HepG2 (cell line): ENCODE measurements around the gene PBX2. TPM values are rescaled to one million over a fixed set of nuclear protein-coding genes. Genes with fewer than 3 reads are reported as not detected.

ENCODE experiments used
- ATAC-seq: fragments of 200-7000 bp; cut with Tn5 transposase; 3 replicates; pipeline ENCODE4 v1.9.1; 2020; ENCODE audit warnings: mild to moderate bottlenecking, moderate library complexity
- BruUV-seq: library from RNA; stranded (reverse); fragments of 400-500 nt; replicated peaks from 2 replicates; lab custom pipeline; 2021; lab: Mats Ljungman, UMichigan
- CTCF ChIA-PET: fragments of 300-600 bp; formaldehyde crosslinking; extraction: SDS; loops from one replicate; lab custom pipeline; 2021; ENCODE audit warnings: low total read pairs, inconsistent platforms, low intra/inter-chr PET ratio; lab: Yijun Ruan, JAX
- POLR2A ChIA-PET: fragments of 350-600 bp; sonication (Branson Sonifier 250); formaldehyde crosslinking; loops from one replicate; lab custom pipeline; 2020; ENCODE audit warnings: antibody characterized with exemption, inconsistent platforms; lab: Yijun Ruan, JAX
- DNase-seq: peaks from one replicate; pipeline ENCODE4 v3.0.0-alpha.2; 2015; ENCODE audit warnings: low spot score
- FAIRE-seq: peaks from 3 replicates; lab custom pipeline; 2011; peaks lifted over from hg19 to GRCh38; lab: Jason Lieb, UNC
- H2AFZ ChIP-seq: one replicate; pipeline ENCODE4 v1.6.1; 2011; ENCODE audit warnings: low read length, inconsistent platforms
- H3K27ac ChIP-seq: fragments of 300-600 bp; 3 replicates; pipeline ENCODE4 v1.8.0; 2011; ENCODE audit warnings: mixed run types, mild to moderate bottlenecking, mixed read lengths, low read length, inconsistent platforms; ENCODE audit not compliant: insufficient read depth; ENCODE audit errors: extremely low read length
- H3K27me3 ChIP-seq, 2 experiments: fragments of 200-600 bp in 1 of 2; 2 replicates in 1 of 2; 3 replicates in 1 of 2; pipeline versions ENCODE4 v1.6.0 to v1.8.0; 2011; ENCODE audit warnings: low read length in 2 of 2, mild to moderate bottlenecking in 2 of 2, moderate library complexity in 2 of 2, inconsistent platforms in 1 of 2; ENCODE audit not compliant: insufficient read depth in 2 of 2, control insufficient read depth in 1 of 2
- H3K36me3 ChIP-seq, 2 experiments: fragments of 200-600 bp in 1 of 2; replicated peaks in 1 of 2; 2 replicates in 1 of 2; 3 replicates in 1 of 2; pipeline versions ENCODE4 v1.5.1 to v1.8.0; 2011; ENCODE audit warnings: low read length in 2 of 2, inconsistent platforms in 1 of 2; ENCODE audit not compliant: insufficient read depth in 2 of 2, control insufficient read depth in 1 of 2
- H3K4me1 ChIP-seq: 2 replicates; pipeline ENCODE4 v1.5.1; 2012; ENCODE audit warnings: low read length, inconsistent platforms; ENCODE audit not compliant: insufficient read depth
- H3K4me2 ChIP-seq: 2 replicates; pipeline ENCODE4 v1.6.0; 2011; ENCODE audit warnings: low read depth, low read length, inconsistent platforms
- H3K4me3 ChIP-seq, 3 experiments: fragments of 200-600 bp in 1 of 3; sonication (generic), shearing (Covaris generic) in 1 of 3; replicated peaks in 1 of 3; 2 replicates each; pipeline ENCODE4 v1.5.1; 2011 to 2016; ENCODE audit warnings: low read length in 3 of 3, inconsistent platforms in 2 of 3, low read depth in 2 of 3, mild to moderate bottlenecking in 2 of 3, control low read depth in 1 of 3, mixed read lengths in 1 of 3; ENCODE audit not compliant: insufficient read depth in 1 of 3
- H3K79me2 ChIP-seq: one replicate; pipeline ENCODE4 v1.6.1; 2011; ENCODE audit warnings: low read length, inconsistent platforms; ENCODE audit not compliant: insufficient read depth
- H3K9ac ChIP-seq: 2 replicates; pipeline ENCODE4 v1.6.0; 2011; ENCODE audit warnings: mild to moderate bottlenecking, low read depth, low read length, inconsistent platforms; ENCODE audit not compliant: insufficient read depth
- H3K9me3 ChIP-seq: 2 replicates; pipeline ENCODE4 v1.5.1; 2012; ENCODE audit warnings: mild to moderate bottlenecking, low read length
- H4K20me1 ChIP-seq: 2 replicates; pipeline ENCODE4 v1.6.0; 2011; ENCODE audit warnings: inconsistent platforms, mild to moderate bottlenecking, low read length, moderate library complexity; ENCODE audit not compliant: insufficient read depth
- ATF4 ChIP-seq, 2 experiments: fragments of 450-650 bp in 1 of 2; sonication (generic) in 1 of 2; formaldehyde crosslinking; IDR thresholded peaks; 2 replicates each; pipeline versions ENCODE4 v1.5.0 to v1.8.0; 2020 to 2022; ENCODE audit warnings: mild to moderate bottlenecking in 1 of 2, missing genetic modification reagents in 1 of 2
- CEBPG ChIP-seq: IDR thresholded peaks from 2 replicates; pipeline ENCODE4 v1.6.1; 2016
- CERS6 ChIP-seq: sonication (generic); formaldehyde crosslinking; IDR thresholded peaks from 2 replicates; pipeline ENCODE4 v1.5.0; 2020; ENCODE audit warnings: missing genetic modification reagents
- E2F2 ChIP-seq: sonication (generic); formaldehyde crosslinking; IDR thresholded peaks from 2 replicates; pipeline ENCODE4 v1.4.0; 2020; ENCODE audit warnings: missing genetic modification reagents, borderline replicate concordance
- TARDBP ChIP-seq: sonication (generic); formaldehyde crosslinking; IDR thresholded peaks from 2 replicates; pipeline ENCODE4 v1.8.0; 2022; ENCODE audit warnings: mild to moderate bottlenecking, missing genetic modification reagents
- ZFP37 ChIP-seq: sonication (generic); formaldehyde crosslinking; IDR thresholded peaks from 2 replicates; pipeline ENCODE4 v1.4.0; 2020; ENCODE audit warnings: missing genetic modification reagents, borderline replicate concordance
- ZNF142 ChIP-seq: sonication (generic); formaldehyde crosslinking; IDR thresholded peaks from 2 replicates; pipeline ENCODE4 v1.4.0; 2020; ENCODE audit warnings: missing genetic modification reagents
- ZNF296 ChIP-seq: sonication (generic); formaldehyde crosslinking; conservative IDR thresholded peaks from 2 replicates; pipeline ENCODE4 v1.5.0; 2020; ENCODE audit warnings: mild to moderate bottlenecking, missing genetic modification reagents
- ZNF563 ChIP-seq: sonication (generic); formaldehyde crosslinking; IDR thresholded peaks from 2 replicates; pipeline ENCODE4 v1.8.0; 2022; ENCODE audit warnings: mild to moderate bottlenecking, moderate library complexity, missing genetic modification reagents
- ZNF567 ChIP-seq: sonication (generic); formaldehyde crosslinking; IDR thresholded peaks from 2 replicates; pipeline ENCODE4 v1.8.1; 2023; ENCODE audit warnings: mild to moderate bottlenecking, missing genetic modification reagents, borderline replicate concordance
- ZNF644 ChIP-seq: IDR thresholded peaks from 2 replicates; pipeline ENCODE4 v1.6.1; 2016; ENCODE audit warnings: low read depth
- WGBS: methylation state at CpG from one replicate; pipeline ENCODE4 v1.1.6; 2017; ENCODE audit warnings: low lambda C conversion rate; 5-methylcytosine and 5-hydroxymethylcytosine counted together
- in situ Hi-C: cut with HindIII; loops from 2 replicates; pipeline ENCODE4 v1.10.0; 2017; ENCODE audit warnings: low pct_unique_long_range_greater_than_20kb; ENCODE audit not compliant: extremely low pct_ligation_motif_present
- intact Hi-C: fragments of 100-400 bp; cut with micrococcal nuclease; formaldehyde crosslinking; loops from one replicate; pipeline ENCODE4 v1.10.0; 2022; ENCODE audit not compliant: unreplicated experiment
- polyA plus RNA-seq, 8 experiments: library from polyadenylated mRNA; depleted of rRNA in 3 of 8; stranded (reverse) in 7 of 8; unstranded in 1 of 8; fragments of >200 nt; fragmentation: Illumina TruSeq in 4 of 8; extraction: Trizol in 4 of 8; gene quantifications; 2 replicates each; pipeline versions ENCODE4 v1.2.1 to v1.2.3, GENCODE V29; 2011 to 2016; ENCODE audit warnings: low read depth in 4 of 8, missing spikeins in 1 of 8, mixed read lengths in 1 of 8; ENCODE audit not compliant: insufficient read depth in 1 of 8
- total RNA-seq, 5 experiments: library from RNA; depleted of rRNA; stranded (reverse); fragments of >200 nt; fragmentation: Illumina TruSeq; extraction: Trizol; gene quantifications; 2 replicates each; pipeline ENCODE4 v1.2.3, GENCODE V29; 2016; ENCODE audit warnings: low read depth in 1 of 5

Gene PBX2
- total and polyA plus RNA-seq, 2 of the 13 experiments (the other 11 are each of a cell fraction or from before 2014, with no cell fraction given) = 42.3 to 77.8 TPM

- Histone ChIP-seq H3K9me3 (no peaks in the 10 kb centered on the region), H3K36me3 (peaks cover 20 to 32% of the 10 kb centered on the region in 2 experiments; a peak in 4 of 5 replicates), H3K79me2 (peaks cover 41% of the 10 kb centered on the region), H3K4me2 (peak overlapping the region; percentile 97), H3K9ac (peak overlapping the region; percentile 90), H4K20me1 (no peaks in the 10 kb centered on the region), H3K4me1 (peaks cover 45% of the 10 kb centered on the region), H3K27me3 (no peaks in the 10 kb centered on the region; a peak in 1 of 5 replicates), H3K27ac (peak overlapping the region; percentile 97), H3K4me3 (peak overlapping the region; percentile 82 to 98 (median 83)), H2AFZ (no peak overlapping the region)
- in situ Hi-C loops = no loop called here
- DNase-seq (no peak), FAIRE-seq (no peak), ATAC-seq (peak; percentile 8; the same call in 2 of the 3 replicates)
- BruUV-seq = TSS peak; percentile 57
- ChIA-PET POLR2A (interaction anchor here (1.3 to 5.8 kb wide), 6 partner anchors 10 to 793 kb away, joined by 4 to 127 read pairs (median 10); partner anchors contain the start of genes ATF6B, GPANK1 and PBX2), CTCF (no interaction called here)
- WGBS = 3% methylated on average over 24 of the region's 24 CpGs
- intact Hi-C loops = loop anchor here (1.0 to 5.0 kb wide), 5 partner anchors 12 to 1089 kb away; partner anchors contain the start of genes ATF6B, PBX2 and PPT2
- 0 out of 2 replicates have a peak, but pooled peaks have one; percentile 45 for TF ChIP-seq ZNF296 (CRISPR knock-in tag)
- no peak for TF ChIP-seq ZNF563 (CRISPR knock-in tag)
- TF ChIP-seq CEBPG = no peak
- no peak for TF ChIP-seq CERS6 (CRISPR knock-in tag)
- TF ChIP-seq TARDBP = no peak
- 0 out of 4 replicates have a peak, but pooled peaks of 1 of the 2 experiments have one; percentile 27 for TF ChIP-seq ATF4 (CRISPR knock-in tag; IDR thresholded peaks at IDR 0.05)
- TF ChIP-seq ZFP37 (CRISPR knock-in tag) = 0 out of 2 replicates have a peak, but pooled peaks have one; percentile 71
- TF ChIP-seq ZNF567 (CRISPR knock-in tag) = no peak
- no peak for TF ChIP-seq E2F2
- TF ChIP-seq ZNF644 = no peak
- TF ChIP-seq ZNF142 (CRISPR knock-in tag) = 0 out of 2 replicates have a peak, but pooled peaks have one; percentile 52
These were observed 11.2 kb downstream of the PBX2 start for GRCh38 chr6:32178547-32179440.
